HepG2 (cell line): ENCODE measurements around the gene SPINK9. TPM values are rescaled to one million over a fixed set of nuclear protein-coding genes. Genes with fewer than 3 reads are reported as not detected.

ENCODE experiments used
- CEBPG ChIP-seq: IDR thresholded peaks from 2 replicates; pipeline ENCODE4 v1.6.1; 2016
- HNRNPUL1 ChIP-seq: fragments of 200-400 bp; formaldehyde crosslinking; IDR thresholded peaks from 2 replicates; pipeline ENCODE4 v1.6.1; 2017; ENCODE audit warnings: low read depth, mild to moderate bottlenecking, low read length, moderate library complexity
- KAT8 ChIP-seq: IDR thresholded peaks from 2 replicates; pipeline ENCODE4 v1.6.1; 2016; ENCODE audit warnings: missing genetic modification reagents, missing compliant biosample characterization
- MBNL3 ChIP-seq: fragments of 250-450 bp; sonication (Bioruptor Pico); conservative IDR thresholded peaks from 2 replicates; pipeline ENCODE4 v1.8.0; 2022; ENCODE audit warnings: mild to moderate bottlenecking, inconsistent platforms
- MYNN ChIP-seq: sonication (generic); formaldehyde crosslinking; IDR thresholded peaks from 2 replicates; pipeline ENCODE4 v1.4.0; 2020; ENCODE audit warnings: mild to moderate bottlenecking, low read depth, missing genetic modification reagents
- NBN ChIP-seq: fragments of 450-650 bp; conservative IDR thresholded peaks from 2 replicates; pipeline ENCODE4 v1.6.1; 2017
- NR2F6 ChIP-seq, 2 experiments: IDR thresholded peaks; 2 replicates each; pipeline ENCODE4 v1.6.1; 2016; ENCODE audit warnings: antibody characterized with exemption in 1 of 2, mild to moderate bottlenecking in 1 of 2
- SOX5 ChIP-seq: IDR thresholded peaks from 2 replicates; pipeline ENCODE4 v1.6.1; 2016; ENCODE audit warnings: borderline replicate concordance
- THAP11 ChIP-seq: IDR thresholded peaks from 2 replicates; pipeline ENCODE4 v1.6.1; 2016; ENCODE audit warnings: missing biosample characterization, missing genetic modification reagents
- THAP8 ChIP-seq: sonication (generic); formaldehyde crosslinking; IDR thresholded peaks from 2 replicates; pipeline ENCODE4 v1.5.1; 2020; ENCODE audit warnings: missing genetic modification reagents, mild to moderate bottlenecking, borderline replicate concordance
- THYN1 ChIP-seq: sonication (generic); formaldehyde crosslinking; IDR thresholded peaks from 2 replicates; pipeline ENCODE4 v1.8.1; 2023; ENCODE audit warnings: low read depth, mild to moderate bottlenecking, moderate library complexity, missing genetic modification reagents, borderline replicate concordance
- ZBTB21 ChIP-seq: sonication (generic); formaldehyde crosslinking; IDR thresholded peaks from 2 replicates; pipeline ENCODE4 v1.4.0; 2020; ENCODE audit warnings: missing genetic modification reagents
- ZBTB3 ChIP-seq: sonication (generic); formaldehyde crosslinking; IDR thresholded peaks from 2 replicates; pipeline ENCODE4 v1.4.0; 2020; ENCODE audit warnings: low read depth, mild to moderate bottlenecking, moderate library complexity, missing genetic modification reagents, borderline replicate concordance
- ZFP36 ChIP-seq: fragments of 150-350 bp; IDR thresholded peaks from 2 replicates; pipeline ENCODE4 v1.6.1; 2018; ENCODE audit warnings: borderline replicate concordance, low read length, low read depth; ENCODE audit not compliant: partially characterized antibody
- ZNF124 ChIP-seq: sonication (generic); formaldehyde crosslinking; IDR thresholded peaks from 2 replicates; pipeline ENCODE4 v1.4.0; 2020; ENCODE audit warnings: missing genetic modification reagents
- ZNF260 ChIP-seq: sonication (generic); formaldehyde crosslinking; IDR thresholded peaks from 2 replicates; pipeline ENCODE4 v1.4.0; 2020; ENCODE audit warnings: missing genetic modification reagents, low read depth, mild to moderate bottlenecking, borderline replicate concordance
- ZNF282 ChIP-seq: fragments of 450-650 bp; IDR thresholded peaks from 2 replicates; pipeline ENCODE4 v1.6.1; 2018; ENCODE audit not compliant: partially characterized antibody
- ZNF614 ChIP-seq: IDR thresholded peaks from 2 replicates; pipeline ENCODE4 v1.6.1; 2018; ENCODE audit warnings: missing biosample characterization, missing genetic modification reagents, inconsistent platforms, borderline replicate concordance
- ZNF678 ChIP-seq: sonication (generic); formaldehyde crosslinking; IDR thresholded peaks from 2 replicates; pipeline ENCODE4 v1.4.0; 2020; ENCODE audit warnings: mild to moderate bottlenecking, missing genetic modification reagents
- polyA plus RNA-seq, 8 experiments: library from polyadenylated mRNA; depleted of rRNA in 3 of 8; stranded (reverse) in 7 of 8; unstranded in 1 of 8; fragments of >200 nt; fragmentation: Illumina TruSeq in 4 of 8; extraction: Trizol in 4 of 8; gene quantifications; 2 replicates each; pipeline versions ENCODE4 v1.2.1 to v1.2.3, GENCODE V29; 2011 to 2016; ENCODE audit warnings: low read depth in 4 of 8, missing spikeins in 1 of 8, mixed read lengths in 1 of 8; ENCODE audit not compliant: insufficient read depth in 1 of 8
- total RNA-seq, 5 experiments: library from RNA; depleted of rRNA; stranded (reverse); fragments of >200 nt; fragmentation: Illumina TruSeq; extraction: Trizol; gene quantifications; 2 replicates each; pipeline ENCODE4 v1.2.3, GENCODE V29; 2016; ENCODE audit warnings: low read depth in 1 of 5
- TF ChIP-seq, protein P1 (sequence below): IDR thresholded peaks from 2 replicates; pipeline ENCODE4 v1.6.1; 2016; ENCODE audit warnings: low read depth, missing genetic modification reagents, missing compliant biosample characterization
- TF ChIP-seq, protein P2 (sequence below): sonication (generic); formaldehyde crosslinking; IDR thresholded peaks from 2 replicates; pipeline ENCODE4 v1.8.0; 2022; ENCODE audit warnings: mild to moderate bottlenecking, missing genetic modification reagents, borderline replicate concordance
- TF ChIP-seq, protein P3 (sequence below): IDR thresholded peaks from 2 replicates; pipeline ENCODE4 v1.6.1; 2016; ENCODE audit warnings: mild to moderate bottlenecking

SPINK9 gene
- total and polyA plus RNA-seq, 2 of the 13 experiments (the other 11 are each of a cell fraction or from before 2014, with no cell fraction given) = not detected

DNA sequence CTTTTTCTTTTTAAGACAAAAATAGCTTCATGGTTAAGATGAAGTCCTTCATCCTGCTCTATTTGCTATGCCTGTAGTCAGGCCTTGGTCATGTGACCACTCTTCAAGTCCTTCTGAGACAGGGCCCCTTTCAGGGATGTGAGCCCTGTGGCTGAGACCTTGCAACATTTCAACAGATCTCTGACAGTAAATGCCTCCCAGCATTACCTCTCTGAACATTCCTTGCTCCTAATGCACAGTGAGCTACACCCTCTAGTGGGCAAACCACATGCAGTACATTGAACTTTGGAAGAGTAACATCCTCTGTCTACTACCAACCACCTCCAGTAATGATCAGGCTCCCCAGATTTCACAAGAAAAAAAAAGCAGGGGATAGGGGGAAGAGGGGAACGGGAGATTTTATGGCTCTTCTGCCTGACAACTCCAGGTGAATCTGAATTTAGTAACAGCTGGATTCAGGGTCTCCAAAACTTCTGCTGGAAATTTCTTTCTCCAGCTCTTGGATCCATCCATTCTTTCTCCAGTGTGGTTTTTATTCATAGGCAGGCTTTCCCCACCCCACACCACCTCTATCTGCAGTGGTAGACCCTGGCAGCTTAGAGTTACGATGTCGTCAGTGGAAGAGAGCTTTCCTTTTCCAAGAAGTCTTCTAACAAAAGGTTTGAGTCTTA lies 39.5 kb downstream of the SPINK9 start (continued):
- TF ChIP-seq SOX5 (CRISPR knock-in tag) = 0 out of 2 replicates have a peak, but pooled peaks have one; percentile 20
- no peak for TF ChIP-seq THYN1
- TF ChIP-seq, protein P1, sequence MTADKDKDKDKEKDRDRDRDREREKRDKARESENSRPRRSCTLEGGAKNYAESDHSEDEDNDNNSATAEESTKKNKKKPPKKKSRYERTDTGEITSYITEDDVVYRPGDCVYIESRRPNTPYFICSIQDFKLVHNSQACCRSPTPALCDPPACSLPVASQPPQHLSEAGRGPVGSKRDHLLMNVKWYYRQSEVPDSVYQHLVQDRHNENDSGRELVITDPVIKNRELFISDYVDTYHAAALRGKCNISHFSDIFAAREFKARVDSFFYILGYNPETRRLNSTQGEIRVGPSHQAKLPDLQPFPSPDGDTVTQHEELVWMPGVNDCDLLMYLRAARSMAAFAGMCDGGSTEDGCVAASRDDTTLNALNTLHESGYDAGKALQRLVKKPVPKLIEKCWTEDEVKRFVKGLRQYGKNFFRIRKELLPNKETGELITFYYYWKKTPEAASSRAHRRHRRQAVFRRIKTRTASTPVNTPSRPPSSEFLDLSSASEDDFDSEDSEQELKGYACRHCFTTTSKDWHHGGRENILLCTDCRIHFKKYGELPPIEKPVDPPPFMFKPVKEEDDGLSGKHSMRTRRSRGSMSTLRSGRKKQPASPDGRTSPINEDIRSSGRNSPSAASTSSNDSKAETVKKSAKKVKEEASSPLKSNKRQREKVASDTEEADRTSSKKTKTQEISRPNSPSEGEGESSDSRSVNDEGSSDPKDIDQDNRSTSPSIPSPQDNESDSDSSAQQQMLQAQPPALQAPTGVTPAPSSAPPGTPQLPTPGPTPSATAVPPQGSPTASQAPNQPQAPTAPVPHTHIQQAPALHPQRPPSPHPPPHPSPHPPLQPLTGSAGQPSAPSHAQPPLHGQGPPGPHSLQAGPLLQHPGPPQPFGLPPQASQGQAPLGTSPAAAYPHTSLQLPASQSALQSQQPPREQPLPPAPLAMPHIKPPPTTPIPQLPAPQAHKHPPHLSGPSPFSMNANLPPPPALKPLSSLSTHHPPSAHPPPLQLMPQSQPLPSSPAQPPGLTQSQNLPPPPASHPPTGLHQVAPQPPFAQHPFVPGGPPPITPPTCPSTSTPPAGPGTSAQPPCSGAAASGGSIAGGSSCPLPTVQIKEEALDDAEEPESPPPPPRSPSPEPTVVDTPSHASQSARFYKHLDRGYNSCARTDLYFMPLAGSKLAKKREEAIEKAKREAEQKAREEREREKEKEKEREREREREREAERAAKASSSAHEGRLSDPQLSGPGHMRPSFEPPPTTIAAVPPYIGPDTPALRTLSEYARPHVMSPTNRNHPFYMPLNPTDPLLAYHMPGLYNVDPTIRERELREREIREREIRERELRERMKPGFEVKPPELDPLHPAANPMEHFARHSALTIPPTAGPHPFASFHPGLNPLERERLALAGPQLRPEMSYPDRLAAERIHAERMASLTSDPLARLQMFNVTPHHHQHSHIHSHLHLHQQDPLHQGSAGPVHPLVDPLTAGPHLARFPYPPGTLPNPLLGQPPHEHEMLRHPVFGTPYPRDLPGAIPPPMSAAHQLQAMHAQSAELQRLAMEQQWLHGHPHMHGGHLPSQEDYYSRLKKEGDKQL (CRISPR knock-in tag) = no peak
- TF ChIP-seq ZNF282 = no peak
- TF ChIP-seq ZNF614 = no peak
- no peak for TF ChIP-seq MBNL3 (CRISPR knock-in tag)
- no peak for TF ChIP-seq ZBTB3 (CRISPR knock-in tag)
- TF ChIP-seq NBN = no peak
- TF ChIP-seq ZFP36 = peak; percentile 50
- TF ChIP-seq HNRNPUL1 = no peak
- no peak for TF ChIP-seq NR2F6 (IDR thresholded peaks at IDR 0.05)
- TF ChIP-seq NR2F6 (CRISPR knock-in tag; IDR thresholded peaks at IDR 0.05) = 0 out of 2 replicates have a peak, but pooled peaks have one; percentile 9
- TF ChIP-seq THAP8 (CRISPR knock-in tag) = no peak
- peak; percentile 44; the same call in 1 of the 2 replicates for TF ChIP-seq THAP11 (CRISPR knock-in tag)
- no peak for TF ChIP-seq ZNF124 (CRISPR knock-in tag)
- TF ChIP-seq ZBTB21 (CRISPR knock-in tag) = no peak
- TF ChIP-seq, protein P2, sequence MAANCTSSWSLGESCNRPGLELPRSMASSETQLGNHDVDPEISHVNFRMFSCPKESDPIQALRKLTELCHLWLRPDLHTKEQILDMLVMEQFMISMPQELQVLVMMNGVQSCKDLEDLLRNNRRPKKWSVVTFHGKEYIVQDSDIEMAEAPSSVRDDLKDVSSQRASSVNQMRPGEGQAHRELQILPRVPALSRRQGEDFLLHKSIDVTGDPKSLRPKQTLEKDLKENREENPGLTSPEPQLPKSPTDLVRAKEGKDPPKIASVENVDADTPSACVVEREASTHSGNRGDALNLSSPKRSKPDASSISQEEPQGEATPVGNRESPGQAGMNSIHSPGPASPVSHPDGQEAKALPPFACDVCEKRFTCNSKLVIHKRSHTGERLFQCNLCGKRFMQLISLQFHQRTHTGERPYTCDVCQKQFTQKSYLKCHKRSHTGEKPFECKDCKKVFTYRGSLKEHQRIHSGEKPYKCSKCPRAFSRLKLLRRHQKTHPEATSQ (CRISPR knock-in tag) = 0 out of 2 replicates have a peak, but pooled peaks have one; percentile 33
- TF ChIP-seq ZNF678 = no peak
- no peak for TF ChIP-seq MYNN
- TF ChIP-seq, protein P3, sequence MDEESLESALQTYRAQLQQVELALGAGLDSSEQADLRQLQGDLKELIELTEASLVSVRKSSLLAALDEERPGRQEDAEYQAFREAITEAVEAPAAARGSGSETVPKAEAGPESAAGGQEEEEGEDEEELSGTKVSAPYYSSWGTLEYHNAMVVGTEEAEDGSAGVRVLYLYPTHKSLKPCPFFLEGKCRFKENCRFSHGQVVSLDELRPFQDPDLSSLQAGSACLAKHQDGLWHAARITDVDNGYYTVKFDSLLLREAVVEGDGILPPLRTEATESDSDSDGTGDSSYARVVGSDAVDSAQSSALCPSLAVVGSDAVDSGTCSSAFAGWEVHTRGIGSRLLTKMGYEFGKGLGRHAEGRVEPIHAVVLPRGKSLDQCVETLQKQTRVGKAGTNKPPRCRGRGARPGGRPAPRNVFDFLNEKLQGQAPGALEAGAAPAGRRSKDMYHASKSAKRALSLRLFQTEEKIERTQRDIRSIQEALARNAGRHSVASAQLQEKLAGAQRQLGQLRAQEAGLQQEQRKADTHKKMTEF (CRISPR knock-in tag) = 0 out of 2 replicates have a peak, but pooled peaks have one; percentile 28
- peak; percentile 66 for TF ChIP-seq CEBPG (CRISPR knock-in tag)
- no peak for TF ChIP-seq ZNF260
- TF ChIP-seq KAT8 (CRISPR knock-in tag) = 0 out of 2 replicates have a peak, but pooled peaks have one; percentile 33
